CD4-positive, CD25-positive, alpha-beta regulatory T cell (primary cell): Measurements from ENCODE around the gene GLB1L. TPM values are rescaled to one million over a fixed set of nuclear protein-coding genes. Genes with fewer than 3 reads are reported as not detected.
A peak's percentile ranks its signal among the peaks of the same experiment; 100 is the strongest.

Experiments used
- ATAC-seq, 2 donors: fragments of 150-1000 bp; cut with Tn5 transposase; one replicate each; pipeline ENCODE4 v1.10.0; 2021; ENCODE audit warnings: low read depth in 2 of 2, moderate number of reproducible peaks in 2 of 2, moderate library complexity in 1 of 2
- DNase-seq, 3 donors: peaks; one replicate each; pipeline versions ENCODE4 v3.0.0 to v3.0.0-alpha.2; 2012 to 2022; ENCODE audit warnings: mixed read lengths in 1 of 3
- H3K27ac ChIP-seq: one replicate; pipeline ENCODE4 v1.7.0; 2013; ENCODE audit warnings: mild to moderate bottlenecking, low read length; ENCODE audit not compliant: insufficient read depth, poor library complexity, severe bottlenecking
- H3K27me3 ChIP-seq: one replicate; pipeline ENCODE4 v1.7.0; 2013; ENCODE audit warnings: low read length; ENCODE audit not compliant: control insufficient read depth, insufficient read depth
- H3K36me3 ChIP-seq: one replicate; pipeline ENCODE4 v1.7.0; 2013; ENCODE audit warnings: mild to moderate bottlenecking, low read length, moderate library complexity; ENCODE audit not compliant: control insufficient read depth, insufficient read depth
- H3K4me1 ChIP-seq: 2 replicates; pipeline ENCODE4 v1.7.0; 2013; ENCODE audit warnings: mild to moderate bottlenecking, low read length; ENCODE audit not compliant: insufficient read depth, control insufficient read depth, poor library complexity, severe bottlenecking
- H3K4me3 ChIP-seq: one replicate; pipeline ENCODE4 v1.7.0; 2013; ENCODE audit warnings: low read depth, mild to moderate bottlenecking, low read length, moderate library complexity
- H3K9me3 ChIP-seq, 2 experiments: 1 replicate in 1 of 2; 2 replicates in 1 of 2; pipeline ENCODE4 v1.7.0; 2013; ENCODE audit warnings: low read length in 2 of 2, mild to moderate bottlenecking in 1 of 2, moderate library complexity in 1 of 2; ENCODE audit not compliant: control insufficient read depth in 2 of 2
- H3K27ac Mint-ChIP-seq, 3 donors: one replicate each; pipeline ENCODE4 v1.8.0; 2020 to 2022; ENCODE audit warnings: mild to moderate bottlenecking in 3 of 3, mixed read lengths in 3 of 3, moderate library complexity in 2 of 3
- H3K27me3 Mint-ChIP-seq: one replicate; pipeline ENCODE4 v1.8.0; 2022; ENCODE audit warnings: mild to moderate bottlenecking, mixed read lengths
- H3K36me3 Mint-ChIP-seq: one replicate; pipeline ENCODE4 v1.8.0; 2020; ENCODE audit warnings: mixed read lengths
- H3K4me1 Mint-ChIP-seq, 4 donors: one replicate each; pipeline ENCODE4 v1.8.0; 2020 to 2022; ENCODE audit warnings: mixed read lengths in 4 of 4, mild to moderate bottlenecking in 1 of 4
- H3K4me3 Mint-ChIP-seq, 4 donors: one replicate each; pipeline ENCODE4 v1.8.0; 2020 to 2022; ENCODE audit warnings: mild to moderate bottlenecking in 4 of 4, mixed read lengths in 4 of 4, moderate library complexity in 3 of 4
- H3K9me3 Mint-ChIP-seq, 7 donors: one replicate each; pipeline ENCODE4 v1.8.0; 2020 to 2022; ENCODE audit warnings: mixed read lengths in 7 of 7, mild to moderate bottlenecking in 3 of 7, moderate library complexity in 2 of 7
- polyA plus RNA-seq, 4 donors: library from polyadenylated mRNA; unstranded; fragments of 300-500 nt; fragmentation: Illumina TruSeq; gene quantifications; one replicate each; pipeline ENCODE4 v1.2.3, GENCODE V29; 2021
- total RNA-seq: library from RNA; stranded (reverse); gene quantifications from one replicate; pipeline ENCODE4 v1.2.3, GENCODE V29; 2022

GLB1L gene
- total and polyA plus RNA-seq, 5 donors from 2014 or later, result 0.78 to 1.1 (median 0.88) TPM; not detected in 1

GRCh38 chr2:219186754-219187456 is 58.3 kb downstream of the GLB1L start:
- no peak overlapping the region for H3K27ac ChIP-seq
- no peak for DNase-seq
- no peaks in the 10 kb centered on the region for H3K27me3 ChIP-seq
- Mint-ChIP-seq H3K27me3 (no peaks in the 10 kb centered on the region), H3K27ac (peak overlapping the region in 2 of 3 donors; percentile 10 to 89), H3K4me3 (no peak overlapping the region), H3K9me3 (no peaks in the 10 kb centered on the region), H3K4me1 (peaks cover 6 to 16% (median 6%) of the 10 kb centered on the region in 4 donors), H3K36me3 (peaks cover 18% of the 10 kb centered on the region)
- H3K4me3 ChIP-seq, result no peak overlapping the region
- no peaks in the 10 kb centered on the region for H3K9me3 ChIP-seq
- peaks cover 31% of the 10 kb centered on the region for H3K36me3 ChIP-seq
- ATAC-seq, result peak in 1 of 2 donors; percentile 28
- H3K4me1 ChIP-seq, result peaks cover 4% of the 10 kb centered on the region

Other genes starting within 250 kb of the GLB1L start
- gene CFAP65, start 203.9 kb downstream of the GLB1L start, total RNA-seq, result not detected
- not detected for gene CFAP65, start 203.9 kb downstream of the GLB1L start, polyA plus RNA-seq
- gene IHH, start 184.5 kb downstream of the GLB1L start, total RNA-seq, result not detected
- gene IHH, start 184.5 kb downstream of the GLB1L start, polyA plus RNA-seq, result not detected
- gene NHEJ1, start 84.6 kb downstream of the GLB1L start, total RNA-seq, result 12.9 TPM
- 10 to 100 TPM; 24.6 to 29.1 (median 26.8) TPM for gene NHEJ1, start 84.6 kb downstream of the GLB1L start, polyA plus RNA-seq
- 1.3 TPM for gene SLC23A3, start 75.4 kb downstream of the GLB1L start, total RNA-seq
- not detected for gene SLC23A3, start 75.4 kb downstream of the GLB1L start, polyA plus RNA-seq
- gene CNPPD1, start 68.5 kb downstream of the GLB1L start, total RNA-seq, result 68.2 TPM
- 100 to 1,000 TPM; 100 to 143 (median 113) TPM for gene CNPPD1, start 68.5 kb downstream of the GLB1L start, polyA plus RNA-seq
- gene RETREG2, start 67.2 kb downstream of the GLB1L start, total RNA-seq, result 84.7 TPM
- gene RETREG2, start 67.2 kb downstream of the GLB1L start, polyA plus RNA-seq, result 10 to 100 TPM; 62.8 to 89.7 (median 72.1) TPM
- gene ZFAND2B, start 38.7 kb downstream of the GLB1L start, total RNA-seq, result 70.8 TPM
- 10 to 100 TPM; 54.4 to 72.1 (median 64.0) TPM for gene ZFAND2B, start 38.7 kb downstream of the GLB1L start, polyA plus RNA-seq
- gene ABCB6, start 26.5 kb downstream of the GLB1L start, total RNA-seq, result 6.0 TPM
- gene ABCB6, start 26.5 kb downstream of the GLB1L start, polyA plus RNA-seq, result 1 to 10 TPM; 1.5 to 3.9 (median 1.7) TPM
- 68.0 TPM for gene ATG9A, start 15.8 kb downstream of the GLB1L start, total RNA-seq
- gene ATG9A, start 15.8 kb downstream of the GLB1L start, polyA plus RNA-seq, result 10 to 100 TPM; 18.7 to 21.0 (median 19.0) TPM
- 123 TPM for gene ANKZF1, start 15.6 kb downstream of the GLB1L start, total RNA-seq
- gene ANKZF1, start 15.6 kb downstream of the GLB1L start, polyA plus RNA-seq, result 10 to 100 TPM; 23.5 to 37.5 (median 28.5) TPM
- gene STK16, start within 50 bp of the GLB1L start, total RNA-seq, result 21.9 TPM
- 10 to 100 TPM; 14.8 to 26.1 (median 19.1) TPM for gene STK16, start within 50 bp of the GLB1L start, polyA plus RNA-seq
- gene TUBA4B, start 7.8 kb upstream of the GLB1L start, total RNA-seq, result not detected
- not detected for gene TUBA4B, start 7.8 kb upstream of the GLB1L start, polyA plus RNA-seq
- 245 TPM for gene TUBA4A, start 8.5 kb upstream of the GLB1L start, total RNA-seq
- gene TUBA4A, start 8.5 kb upstream of the GLB1L start, polyA plus RNA-seq, result 100 to 1,000 TPM; 217 to 323 (median 270) TPM
- 133 TPM for gene DNAJB2, start 33.9 kb upstream of the GLB1L start, total RNA-seq
- gene DNAJB2, start 33.9 kb upstream of the GLB1L start, polyA plus RNA-seq, result 1 to 10 TPM; 6.0 to 7.3 (median 6.2) TPM
- not detected for gene PTPRN, start 64.0 kb upstream of the GLB1L start, total RNA-seq
- under 1 TPM in 1 of 4 donors, not detected in 3; 0.28 TPM for gene PTPRN, start 64.0 kb upstream of the GLB1L start, polyA plus RNA-seq
- not detected for gene RESP18, start 87.3 kb upstream of the GLB1L start, total RNA-seq
- not detected for gene RESP18, start 87.3 kb upstream of the GLB1L start, polyA plus RNA-seq
- 74.0 TPM for gene DNPEP, start 142.5 kb upstream of the GLB1L start, total RNA-seq
- 10 to 100 TPM; 51.2 to 76.1 (median 63.5) TPM for gene DNPEP, start 142.5 kb upstream of the GLB1L start, polyA plus RNA-seq
- not detected for gene DES, start 172.9 kb upstream of the GLB1L start, total RNA-seq
- gene DES, start 172.9 kb upstream of the GLB1L start, polyA plus RNA-seq, result not detected
- gene SPEG, start 189.4 kb upstream of the GLB1L start, total RNA-seq, result 4.1 TPM
- under 1 TPM in 1 of 4 donors, not detected in 3; 0.20 TPM for gene SPEG, start 189.4 kb upstream of the GLB1L start, polyA plus RNA-seq